Adrenal gland (tissue), 12 donors: ENCODE results near the gene STAT4. TPM values are rescaled to one million over a fixed set of nuclear protein-coding genes. Genes with fewer than 3 reads are reported as not detected.

Source experiments
- DNase-seq, 7 donors: peaks; one replicate each; pipeline ENCODE4 v3.0.0-alpha.2; 2019 to 2020
- H3K27ac ChIP-seq, 5 donors: fragments of 200-600 bp; sonication (generic) in 4 of 5; 1 replicate in 3 of 5; 2 replicates in 2 of 5; pipeline versions ENCODE4 v1.5.1 to v1.8.0; 2016 to 2020; ENCODE audit warnings: mild to moderate bottlenecking in 1 of 5
- H3K27me3 ChIP-seq: fragments of 200-600 bp; 2 replicates; pipeline ENCODE4 v1.8.0; 2021
- H3K36me3 ChIP-seq, 2 donors: fragments of 200-600 bp; replicated peaks in 1 of 2; 1 replicate in 1 of 2; 2 replicates in 1 of 2; pipeline versions ENCODE4 v1.5.1 to v1.8.0; 2018 to 2022
- H3K4me1 ChIP-seq, 2 donors: fragments of 200-600 bp; replicated peaks in 1 of 2; 1 replicate in 1 of 2; 2 replicates in 1 of 2; pipeline versions ENCODE4 v1.5.1 to v1.8.0; 2018 to 2021
- H3K4me3 ChIP-seq, 4 donors: fragments of 200-600 bp; sonication (generic) in 3 of 4; one replicate each; pipeline ENCODE4 v1.5.1; 2016 to 2018
- H3K9me3 ChIP-seq, 3 donors: fragments of 200-600 bp; sonication (generic) in 1 of 3; replicated peaks in 1 of 3; 1 replicate in 2 of 3; 2 replicates in 1 of 3; pipeline versions ENCODE4 v1.5.1 to v1.8.0; 2016 to 2021
- POLR2A ChIP-seq, 2 donors: fragments of 450-650 bp; IDR thresholded peaks; one replicate each; pipeline ENCODE4 v1.6.1; 2017; ENCODE audit warnings: antibody characterized with exemption in 2 of 2, mild to moderate bottlenecking in 2 of 2, moderate library complexity in 1 of 2
- WGBS, 4 donors: extraction: QIAGEN DNeasy Blood & Tissue Kit in 2 of 4; methylation state at CpG; one replicate each; pipeline versions ENCODE4 v1.1.5 to v1.1.7; 2013 to 2017; 5-methylcytosine and 5-hydroxymethylcytosine counted together
- intact Hi-C, 2 donors: fragments of 100-400 bp; cut with DNase I; formaldehyde crosslinking; loops; one replicate each; pipeline versions ENCODE4 v1.14.1 to v1.15.0; 2022 to 2023
- polyA plus RNA-seq, 3 donors: library from polyadenylated mRNA; stranded (reverse); fragments of 200-250 nt in 2 of 3; fragments of 350-450 nt in 1 of 3; fragmentation: Illumina TruSeq in 1 of 3; extraction: RNeasy Lipid Tissue Mini Kit (QIAGEN cat#74804) in 1 of 3; gene quantifications; one replicate each; pipeline ENCODE4 v1.2.3, GENCODE V29; 2013 to 2014
- total RNA-seq, 9 donors: library from RNA; depleted of rRNA in 4 of 9; stranded (reverse); fragments of >200 nt in 4 of 9; fragments of 120-200 nt in 1 of 9; fragmentation: NEBNext Ultra II Directional in 1 of 9; extraction: Animal tissue kit (Norgen Biotek cat#: 25700) in 1 of 9; gene quantifications; one replicate each; pipeline versions ENCODE4 v1.1.0 to v1.2.4, GENCODE V29; 2013 to 2023
- TF ChIP-seq, protein P1 (sequence below), 6 experiments: fragments of 450-650 bp in 4 of 6; fragments of 200-600 bp in 2 of 6; sonication (generic) in 1 of 6; IDR thresholded peaks; 1 replicate in 5 of 6; 2 replicates in 1 of 6; pipeline versions ENCODE4 v1.5.1 to v1.8.0; 2016 to 2021; ENCODE audit warnings: antibody characterized with exemption in 6 of 6, mild to moderate bottlenecking in 2 of 6, moderate library complexity in 1 of 6
- donor health status: healthy with polysubstance abuse.
- donor health status: Bipolar disorder and iron deficiency.
- donor health status: DM: yes; HTN: yes; CAD: no.
- donor health status: DM: no; HTN: no; CAD: no.
- donor health status: DM: no; HTN: no; CAD: no.
- donor health status: DM: yes; HTN: yes; CAD: no.

STAT4 gene
- total and polyA plus RNA-seq, 12 donors = 0.52 to 5.1 (median 1.4) TPM

DNA sequence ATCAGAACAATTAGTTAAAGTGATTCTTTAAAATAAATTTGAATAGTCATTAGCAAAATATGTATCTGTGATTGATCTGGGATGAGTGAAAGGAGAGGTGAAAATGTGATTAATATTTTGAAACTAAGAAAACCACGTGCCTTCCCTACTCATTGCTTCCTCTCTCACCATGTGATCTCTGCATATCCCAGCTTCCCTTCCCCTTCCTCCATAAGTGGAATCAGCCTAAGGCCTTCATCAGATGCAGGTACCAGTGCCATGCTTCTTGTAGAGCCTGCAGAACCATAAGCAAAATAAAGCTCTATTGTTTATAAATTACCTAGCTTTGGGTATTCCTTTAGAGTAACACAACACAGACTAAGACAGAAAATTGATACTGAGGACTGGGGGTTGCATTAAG lies 125.7 kb downstream of the STAT4 start:
- no peak overlapping the region for H3K27ac ChIP-seq
- TF ChIP-seq, protein P1, sequence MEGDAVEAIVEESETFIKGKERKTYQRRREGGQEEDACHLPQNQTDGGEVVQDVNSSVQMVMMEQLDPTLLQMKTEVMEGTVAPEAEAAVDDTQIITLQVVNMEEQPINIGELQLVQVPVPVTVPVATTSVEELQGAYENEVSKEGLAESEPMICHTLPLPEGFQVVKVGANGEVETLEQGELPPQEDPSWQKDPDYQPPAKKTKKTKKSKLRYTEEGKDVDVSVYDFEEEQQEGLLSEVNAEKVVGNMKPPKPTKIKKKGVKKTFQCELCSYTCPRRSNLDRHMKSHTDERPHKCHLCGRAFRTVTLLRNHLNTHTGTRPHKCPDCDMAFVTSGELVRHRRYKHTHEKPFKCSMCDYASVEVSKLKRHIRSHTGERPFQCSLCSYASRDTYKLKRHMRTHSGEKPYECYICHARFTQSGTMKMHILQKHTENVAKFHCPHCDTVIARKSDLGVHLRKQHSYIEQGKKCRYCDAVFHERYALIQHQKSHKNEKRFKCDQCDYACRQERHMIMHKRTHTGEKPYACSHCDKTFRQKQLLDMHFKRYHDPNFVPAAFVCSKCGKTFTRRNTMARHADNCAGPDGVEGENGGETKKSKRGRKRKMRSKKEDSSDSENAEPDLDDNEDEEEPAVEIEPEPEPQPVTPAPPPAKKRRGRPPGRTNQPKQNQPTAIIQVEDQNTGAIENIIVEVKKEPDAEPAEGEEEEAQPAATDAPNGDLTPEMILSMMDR (IDR thresholded peaks at IDR 0.05) = no peak
- TF ChIP-seq POLR2A (IDR thresholded peaks at IDR 0.05) = no peak
- H3K9me3 ChIP-seq = no peaks in the 10 kb centered on the region
- H3K36me3 ChIP-seq = no peaks in the 10 kb centered on the region
- DNase-seq = no peak
- 29 to 76% (median 60%) methylated on average over 1 of the region's 1 CpG for WGBS, 4 donors
- peaks cover 7 to 9% of the 10 kb centered on the region in 2 donors for H3K4me1 ChIP-seq
- no peak overlapping the region for H3K4me3 ChIP-seq
- intact Hi-C loops = loop anchor here in 1 of 2 donors (10.0 kb wide), 1 partner anchor 240 kb away; no protein-coding TSS in a partner anchor
- H3K27me3 ChIP-seq = no peaks in the 10 kb centered on the region

DNA sequence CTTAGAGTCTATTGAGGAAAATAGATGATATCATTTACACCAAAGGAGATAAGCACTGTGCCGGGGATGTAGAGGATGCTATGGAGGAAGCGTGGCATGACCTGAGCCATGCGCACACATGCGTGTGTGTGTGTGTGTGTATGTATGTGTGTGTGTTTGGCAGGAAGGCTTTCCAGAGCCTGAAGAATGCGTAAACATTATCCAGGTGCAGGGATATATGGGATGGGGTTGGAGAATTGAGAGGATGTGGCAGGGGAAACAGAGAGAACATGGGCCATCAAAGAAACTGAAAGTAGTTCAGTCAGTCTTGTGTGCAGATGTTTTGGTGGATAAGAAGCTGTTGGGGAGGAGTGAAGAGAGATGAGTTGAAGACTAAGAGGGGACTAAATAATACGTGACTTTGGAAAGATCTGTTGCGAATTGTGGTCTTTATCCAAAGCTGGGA lies 127.5 kb downstream of the STAT4 start:
- no peak overlapping the region for H3K4me3 ChIP-seq
- no peaks in the 10 kb centered on the region for H3K9me3 ChIP-seq
- no peaks in the 10 kb centered on the region for H3K27me3 ChIP-seq
- H3K27ac ChIP-seq = no peak overlapping the region
- H3K36me3 ChIP-seq = no peaks in the 10 kb centered on the region
- DNase-seq = no peak
- peaks cover 7 to 14% of the 10 kb centered on the region in 2 donors for H3K4me1 ChIP-seq
- intact Hi-C loops = loop anchor here in 1 of 2 donors (10.0 kb wide), 1 partner anchor 238 kb away; no protein-coding TSS in a partner anchor
- WGBS, 4 donors = 88 to 91% (median 90%) methylated on average over 7 of the region's 7 CpGs
- TF ChIP-seq, protein P1 (IDR thresholded peaks at IDR 0.05) = no peak
- TF ChIP-seq POLR2A (IDR thresholded peaks at IDR 0.05) = no peak

DNA sequence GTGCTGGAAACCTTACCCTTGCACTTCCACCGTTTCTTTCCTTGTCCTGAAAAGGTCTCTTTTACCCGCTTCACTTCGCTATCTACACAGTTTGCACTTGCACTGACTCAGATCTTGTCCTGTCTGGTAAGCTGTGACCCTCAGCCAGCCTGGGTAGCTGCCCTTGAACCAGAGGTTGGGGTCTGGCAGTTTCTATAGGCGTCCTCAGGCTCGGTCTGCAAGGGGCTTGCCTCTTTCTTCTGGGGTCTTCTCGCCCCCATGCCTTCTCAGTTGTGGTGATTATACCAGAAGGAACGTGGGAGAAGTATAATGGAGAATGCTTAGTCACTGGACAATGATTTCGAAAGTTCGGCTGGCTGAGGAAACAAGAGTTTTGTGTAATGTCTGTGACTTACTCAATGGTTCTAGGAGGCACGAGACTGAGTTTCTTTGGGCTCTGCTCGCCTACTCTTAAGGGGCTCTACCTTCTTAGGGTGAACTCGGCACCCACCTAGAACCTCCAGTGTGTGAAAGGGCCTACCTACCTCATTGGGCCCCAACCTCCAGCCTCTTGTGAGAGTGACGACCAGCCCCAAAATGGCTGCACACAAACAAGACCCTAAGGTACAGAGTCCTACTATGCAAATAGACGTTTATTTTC lies 129.9 kb downstream of the STAT4 start:
- peaks cover 7 to 14% of the 10 kb centered on the region in 2 donors for H3K4me1 ChIP-seq
- DNase-seq = peak; percentile 38 to 76 (median 70)
- no peaks in the 10 kb centered on the region for H3K9me3 ChIP-seq
- no peaks in the 10 kb centered on the region for H3K36me3 ChIP-seq
- WGBS, 4 donors = 17 to 37% (median 22%) methylated on average over 12 to 14 of the region's 14 CpGs
- no peak for TF ChIP-seq POLR2A (IDR thresholded peaks at IDR 0.05)
- TF ChIP-seq, protein P1 (IDR thresholded peaks at IDR 0.05) = no peak
- no peaks in the 10 kb centered on the region for H3K27me3 ChIP-seq
- H3K4me3 ChIP-seq = peak overlapping the region; percentile 26 to 72 (median 59)
- peak overlapping the region; percentile 92 to 97 (median 96) for H3K27ac ChIP-seq
- intact Hi-C loops = loop anchor here in 1 of 2 donors (10.0 kb wide), 1 partner anchor 236 kb away; no protein-coding TSS in a partner anchor

DNA sequence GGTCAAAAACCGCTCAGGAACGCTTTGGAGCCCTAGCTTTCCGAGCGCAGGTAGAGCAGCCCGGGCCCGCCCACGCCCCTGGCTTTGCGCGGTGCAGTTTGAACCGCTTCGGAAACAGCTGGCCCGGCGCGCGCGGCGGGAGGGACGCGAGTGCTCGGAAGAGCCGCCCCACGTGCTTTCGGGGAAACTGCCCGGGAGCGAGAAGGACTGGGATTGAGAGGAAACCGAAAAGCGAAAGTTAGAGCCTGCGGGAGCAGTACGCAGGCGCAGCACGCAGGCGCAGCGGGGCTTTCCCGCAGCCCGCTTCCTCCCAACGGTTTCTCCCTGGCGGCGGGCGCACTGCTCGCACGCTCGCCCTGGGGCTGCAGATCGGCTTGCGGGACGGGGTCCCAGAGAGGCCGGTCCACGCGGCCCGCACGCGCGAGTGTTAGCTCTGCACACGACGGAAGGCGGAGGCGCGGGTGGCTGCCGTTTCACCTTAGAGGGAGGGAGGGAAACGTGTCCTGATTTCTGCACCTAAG lies 130.5 kb downstream of the STAT4 start:
- no peaks in the 10 kb centered on the region for H3K9me3 ChIP-seq
- intact Hi-C loops = loop anchor here in 1 of 2 donors (10.0 kb wide), 1 partner anchor 235 kb away; no protein-coding TSS in a partner anchor
- 0% methylated on average over 45 to 59 of the region's 59 CpGs for WGBS, 4 donors
- peak overlapping the region; percentile 92 to 97 (median 96) for H3K27ac ChIP-seq
- H3K4me3 ChIP-seq = peak overlapping the region; percentile 26 to 72 (median 59)
- TF ChIP-seq, protein P1 (IDR thresholded peaks at IDR 0.05) = peak in 4 of 6 experiments; percentile 10 to 47 (median 24)
- TF ChIP-seq POLR2A (IDR thresholded peaks at IDR 0.05) = peak; percentile 82 to 92
- no peaks in the 10 kb centered on the region for H3K36me3 ChIP-seq
- DNase-seq = peak; percentile 92 to 96 (median 94)
- H3K27me3 ChIP-seq = no peaks in the 10 kb centered on the region
- H3K4me1 ChIP-seq = peaks cover 7 to 14% of the 10 kb centered on the region in 2 donors
